SKM-1 (cell line): ENCODE measurements around the gene SMO.
A peak's percentile ranks its signal among the peaks of the same experiment; 100 is the strongest.
"Not testable (repeated sequence)": the region's sequence is repeated elsewhere in the genome, so short reads cannot be mapped to it uniquely, and the experiment has no call there.

Experiments used
- DNase-seq: peaks from one replicate; lab custom pipeline; 2025; ENCODE audit not compliant: unreplicated experiment; lab: John Stamatoyannopoulos, UW

The SMO gene

GRCh38 chr7:129231666-129232065, 43.2 kb downstream of the SMO start:
- DNase-seq: no peak

DNA sequence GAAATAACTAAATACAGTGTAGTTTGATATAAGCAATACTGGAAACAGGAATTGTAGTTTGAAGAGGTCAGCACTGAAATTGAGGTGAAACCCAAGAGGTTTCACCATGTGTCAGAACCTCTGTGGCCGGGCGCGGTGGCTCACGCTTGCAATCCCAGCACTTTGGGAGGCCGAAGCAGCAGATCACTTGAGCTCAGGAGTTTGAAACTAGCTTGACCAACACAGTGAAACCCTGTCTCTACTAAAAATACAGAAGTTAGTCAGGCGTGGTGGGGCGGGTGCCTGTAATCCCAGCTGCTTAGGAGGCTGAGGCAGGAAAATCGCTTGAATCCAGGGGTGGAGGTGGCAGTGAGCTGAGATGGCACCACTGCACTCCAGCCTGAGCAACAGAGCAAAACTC, 50.1 kb downstream of the SMO start:
- no peak for DNase-seq

- DNase-seq: no peak
Observed at GRCh38 chr7:129240119-129240820, 51.8 kb downstream of the SMO start.

DNA sequence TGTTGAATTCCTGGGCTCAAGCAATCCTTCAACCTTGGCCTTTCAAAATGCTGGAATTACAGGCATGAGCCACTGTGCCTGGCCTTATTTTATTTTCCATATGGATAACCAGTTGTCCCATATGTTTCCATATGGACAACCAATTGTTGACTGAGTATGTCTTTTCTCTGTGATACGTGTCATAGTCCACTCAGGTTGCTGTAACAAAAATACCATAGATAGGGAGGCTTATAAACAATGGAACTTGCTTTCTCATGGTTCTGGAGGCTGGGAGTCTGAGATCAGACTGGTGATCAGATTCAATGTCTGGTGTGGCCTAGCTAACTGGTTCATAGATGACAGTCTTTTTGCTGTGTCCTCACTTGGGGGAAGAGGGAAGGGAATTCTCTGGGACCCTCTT, 55.8 kb downstream of the SMO start:
- DNase-seq: no peak

DNA sequence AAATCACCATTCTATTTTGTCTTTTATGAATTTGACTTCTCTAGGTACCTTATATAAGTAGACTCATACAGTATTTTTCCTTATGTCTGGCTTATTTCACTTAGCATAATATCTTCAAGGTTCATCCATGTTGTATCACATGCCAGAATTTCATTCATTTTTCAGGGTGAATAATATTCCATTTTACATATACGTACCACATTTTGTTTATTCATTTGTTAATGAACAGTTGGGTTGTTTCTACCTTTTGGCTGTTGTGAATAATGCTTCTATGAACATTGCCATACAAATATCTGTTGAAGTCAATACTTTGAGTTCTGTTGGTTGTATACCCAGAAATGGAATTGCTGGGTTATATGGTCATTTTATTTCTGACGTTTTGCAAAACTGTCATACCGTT, 57.1 kb downstream of the SMO start:
- no peak for DNase-seq

DNA sequence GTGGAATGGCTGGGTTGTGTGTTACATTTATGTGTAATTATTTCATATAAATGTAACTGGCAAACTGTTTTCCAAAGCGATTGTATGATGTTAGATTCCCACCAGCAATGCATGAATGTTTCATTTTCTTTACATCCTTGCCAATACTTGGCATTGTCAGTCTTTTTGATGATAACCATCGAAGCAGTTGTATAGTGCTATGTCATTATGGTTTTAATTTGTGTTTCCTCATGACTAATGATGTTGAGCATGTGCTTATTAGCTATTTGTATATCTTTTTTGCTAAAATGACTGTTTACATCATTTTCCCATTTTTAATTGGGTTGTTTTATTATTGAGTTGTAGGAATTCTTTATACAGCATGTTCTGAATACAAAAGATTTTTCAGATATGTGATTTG, 58.7 kb downstream of the SMO start:
- no peak for DNase-seq

GRCh38 chr7:129252128-129252527, 63.7 kb downstream of the SMO start:
- DNase-seq: no peak

- not testable (repeated sequence) for DNase-seq
Observed at GRCh38 chr7:129252603-129253002, 64.2 kb downstream of the SMO start.

GRCh38 chr7:129255800-129256199, 67.4 kb downstream of the SMO start:
- DNase-seq: no peak

- no peak for DNase-seq
Observed at GRCh38 chr7:129256221-129256620, 67.8 kb downstream of the SMO start.

DNA sequence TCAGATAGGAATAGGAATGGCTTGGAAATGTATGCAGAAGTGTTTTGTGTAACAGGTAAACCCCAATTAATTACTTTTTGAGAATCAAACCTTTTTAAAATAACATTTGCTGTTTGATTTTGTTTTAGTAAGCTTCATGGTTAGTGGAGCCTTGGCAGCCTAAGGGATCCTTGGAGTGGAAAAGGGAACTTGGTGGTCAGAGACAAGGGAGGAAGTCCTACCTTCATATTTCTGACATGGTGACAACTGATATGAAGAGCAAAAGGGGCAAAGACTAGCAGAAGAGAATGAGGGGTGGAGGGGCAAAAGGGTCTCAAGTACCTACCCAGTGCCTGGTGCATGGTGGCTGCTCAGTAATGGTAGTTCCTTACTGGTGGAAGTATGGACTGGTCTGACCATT, 68.7 kb downstream of the SMO start:
- DNase-seq: peak; percentile 40

DNA sequence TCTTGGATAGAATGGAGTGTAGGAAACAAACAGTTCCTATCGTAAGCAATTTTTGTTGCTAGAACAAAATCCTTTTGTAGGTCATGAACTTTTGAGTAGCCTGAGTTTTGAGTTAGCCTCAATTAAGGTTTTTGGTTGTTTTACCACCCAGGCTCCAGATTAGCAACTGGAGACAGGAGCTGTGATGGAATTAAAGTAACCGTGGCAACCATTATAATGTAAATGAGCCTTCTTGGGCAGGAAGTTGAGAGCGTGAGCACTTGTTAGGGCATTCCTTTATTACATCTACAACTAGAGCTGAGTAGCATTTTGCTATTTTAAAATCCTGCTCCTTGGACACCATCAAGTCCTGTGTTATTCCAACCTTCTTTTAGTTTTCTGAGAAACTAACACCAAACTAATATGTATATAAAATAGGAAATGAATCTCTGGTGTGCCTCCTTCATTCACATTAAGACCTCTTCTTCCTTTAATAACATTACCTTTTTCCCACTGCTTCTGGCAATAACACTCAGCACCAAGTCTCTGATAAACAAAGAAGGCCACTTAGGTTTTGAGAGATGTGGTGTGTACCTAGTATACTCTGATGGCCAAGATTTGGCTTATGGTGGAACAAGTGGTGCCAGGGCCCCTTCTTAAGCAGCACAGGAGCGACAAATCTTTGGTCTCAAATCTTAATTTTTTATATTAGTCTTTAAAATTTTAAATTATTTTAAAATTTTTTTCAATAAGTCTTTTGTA, 70.4 kb downstream of the SMO start:
- no peak for DNase-seq

DNA sequence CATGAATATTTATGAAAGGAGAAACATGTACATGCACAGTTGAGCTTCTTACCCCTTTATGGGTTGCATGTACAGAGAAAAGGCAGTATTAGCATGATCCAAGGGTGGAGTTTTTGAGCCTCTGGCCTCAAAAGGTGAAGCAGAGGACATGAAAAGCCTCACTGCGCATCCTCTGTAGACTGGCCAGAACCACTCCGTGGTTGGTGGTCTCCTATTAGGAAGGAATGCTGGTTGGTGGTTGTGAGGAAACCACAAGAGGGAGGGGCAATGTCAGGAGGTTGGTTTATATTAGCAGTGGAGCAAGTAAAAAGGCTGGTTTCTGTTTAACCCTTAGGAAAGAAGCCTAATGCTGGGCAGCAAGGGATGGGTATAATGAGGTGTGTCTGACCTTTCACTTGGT, 73.9 kb downstream of the SMO start:
- DNase-seq: no peak
